Smooth muscle cell (in vitro differentiated cells): Measurements from ENCODE around the gene PRKG1. TPM values are rescaled to one million over a fixed set of nuclear protein-coding genes. Genes with fewer than 3 reads are reported as not detected.
"Not testable (repeated sequence)": the region's sequence is repeated elsewhere in the genome, so short reads cannot be mapped to it uniquely, and the experiment has no call there.

ENCODE experiments used
- DNase-seq: peaks from one replicate; lab custom pipeline; 2025; ENCODE audit not compliant: unreplicated experiment; lab: John Stamatoyannopoulos, UW
- H2AFZ ChIP-seq: fragments of 200-600 bp; sonication (generic); 2 replicates; pipeline ENCODE4 v1.6.0; 2016; ENCODE audit warnings: antibody characterized with exemption, low read depth, mild to moderate bottlenecking
- H3F3A ChIP-seq: fragments of 200-600 bp; sonication (generic); 2 replicates; pipeline ENCODE4 v1.6.0; 2017; ENCODE audit warnings: antibody characterized with exemption, low read depth
- H3K27ac ChIP-seq: fragments of 200-600 bp; sonication (generic); 2 replicates; pipeline ENCODE4 v1.5.1; 2016; ENCODE audit warnings: low read depth, mild to moderate bottlenecking
- H3K27me3 ChIP-seq: fragments of 200-600 bp; sonication (generic); 2 replicates; pipeline ENCODE4 v1.6.1; 2016; ENCODE audit warnings: low read depth, mild to moderate bottlenecking
- H3K36me3 ChIP-seq: fragments of 200-600 bp; sonication (generic); 2 replicates; pipeline ENCODE4 v1.5.1; 2016; ENCODE audit warnings: low read depth
- H3K4me1 ChIP-seq: fragments of 200-600 bp; sonication (generic); 2 replicates; pipeline ENCODE4 v1.5.1; 2016; ENCODE audit warnings: low read depth
- H3K4me2 ChIP-seq: fragments of 200-600 bp; sonication (generic); 2 replicates; pipeline ENCODE4 v1.6.0; 2016; ENCODE audit warnings: mild to moderate bottlenecking
- H3K4me3 ChIP-seq: fragments of 200-600 bp; sonication (generic); 2 replicates; pipeline ENCODE4 v1.5.1; 2016; ENCODE audit warnings: mild to moderate bottlenecking
- H3K79me2 ChIP-seq: fragments of 200-600 bp; sonication (generic); 2 replicates; pipeline ENCODE4 v1.6.0; 2016; ENCODE audit warnings: low read depth, mild to moderate bottlenecking
- H3K9ac ChIP-seq: fragments of 200-600 bp; sonication (generic); 2 replicates; pipeline ENCODE4 v1.6.0; 2016; ENCODE audit warnings: low read depth
- H3K9me3 ChIP-seq: fragments of 200-600 bp; sonication (generic); replicated peaks from 2 replicates; pipeline ENCODE4 v1.5.1; 2016; ENCODE audit warnings: low read depth
- H4K20me1 ChIP-seq: fragments of 200-600 bp; sonication (generic); 2 replicates; pipeline ENCODE4 v1.6.0; 2016; ENCODE audit warnings: low read depth
- CTCF ChIP-seq: fragments of 200-600 bp; sonication (generic); IDR thresholded peaks from 2 replicates; pipeline ENCODE4 v1.5.1; 2017; ENCODE audit warnings: borderline replicate concordance, mild to moderate bottlenecking, antibody characterized with exemption; ENCODE audit not compliant: insufficient read depth, poor library complexity, severe bottlenecking
- WGBS: methylation state at CpG from one replicate; pipeline ENCODE4 v1.1.7; 2016; ENCODE audit warnings: low lambda C conversion rate; 5-methylcytosine and 5-hydroxymethylcytosine counted together
- polyA plus RNA-seq: library from polyadenylated mRNA; unstranded; fragments of >200 nt; fragmentation: Nextera tagmentation; extraction: Ambion mirVana; gene quantifications from 2 replicates; pipeline ENCODE4 v1.2.1, GENCODE V29; 2016
- total RNA-seq: library from RNA; depleted of rRNA; stranded (reverse); fragments of >200 nt; gene quantifications from 2 replicates; pipeline ENCODE4 v1.2.3, GENCODE V29; 2014

The PRKG1 gene
- total and polyA plus RNA-seq, 2 experiments from 2014 or later = 7.2 to 13.4 TPM

- H3K36me3 ChIP-seq = no peaks in the 10 kb centered on the region
- no peak overlapping the region for H3K4me2 ChIP-seq
- DNase-seq = no peak
- H3K27ac ChIP-seq = no peak overlapping the region
- no peaks in the 10 kb centered on the region for H3K9me3 ChIP-seq
- no peak overlapping the region for H3K9ac ChIP-seq
- no peak overlapping the region for H3K4me3 ChIP-seq
- H3K27me3 ChIP-seq = no peaks in the 10 kb centered on the region
- H3K4me1 ChIP-seq = no peaks in the 10 kb centered on the region
- no peaks in the 10 kb centered on the region for H4K20me1 ChIP-seq
- no peaks in the 10 kb centered on the region for H3F3A ChIP-seq
- TF ChIP-seq CTCF = no peak
- no peaks in the 10 kb centered on the region for H3K79me2 ChIP-seq
- no peak overlapping the region for H2AFZ ChIP-seq
These were observed 957.5 kb downstream of the PRKG1 start for GRCh38 chr10:52031771-52032170.

GRCh38 chr10:52032681-52033629 lies 958.7 kb downstream of the PRKG1 start:
- Histone ChIP-seq H3K4me1 (no peaks in the 10 kb centered on the region), H3K27ac (no peak overlapping the region), H3K27me3 (no peaks in the 10 kb centered on the region), H3K4me3 (no peak overlapping the region), H3F3A (no peaks in the 10 kb centered on the region), H4K20me1 (no peaks in the 10 kb centered on the region), H3K9me3 (no peaks in the 10 kb centered on the region), H3K79me2 (no peaks in the 10 kb centered on the region), H3K9ac (no peak overlapping the region), H2AFZ (no peak overlapping the region), H3K36me3 (no peaks in the 10 kb centered on the region), H3K4me2 (no peak overlapping the region)
- no peak for DNase-seq
- 59% methylated on average over 6 of the region's 6 CpGs for WGBS
- TF ChIP-seq CTCF = no peak

GRCh38 chr10:52039002-52039793 lies 964.9 kb downstream of the PRKG1 start:
- not testable (repeated sequence) for H3K4me3 ChIP-seq

GRCh38 chr10:52040486-52040885 lies 966.2 kb downstream of the PRKG1 start:
- Histone ChIP-seq H3K4me2 (no peak overlapping the region), H3K4me3 (no peak overlapping the region), H3K27ac (no peak overlapping the region), H3K36me3 (no peaks in the 10 kb centered on the region), H4K20me1 (no peaks in the 10 kb centered on the region), H3K4me1 (peaks cover 16% of the 10 kb centered on the region), H2AFZ (no peak overlapping the region), H3K27me3 (no peaks in the 10 kb centered on the region), H3F3A (no peaks in the 10 kb centered on the region), H3K79me2 (no peaks in the 10 kb centered on the region), H3K9ac (no peak overlapping the region), H3K9me3 (no peaks in the 10 kb centered on the region)
- no peak for TF ChIP-seq CTCF
- DNase-seq = no peak
- WGBS = 58% methylated on average over 2 of the region's 2 CpGs

More at GRCh38 chr10:52039002-52039793, 964.9 kb downstream of the PRKG1 start:
- H3K4me2 ChIP-seq, H3K79me2 ChIP-seq, H3F3A ChIP-seq, H3K9ac ChIP-seq, H3K36me3 ChIP-seq, H4K20me1 ChIP-seq, DNase-seq, H3K9me3 ChIP-seq, H3K27me3 ChIP-seq, H3K27ac ChIP-seq, H2AFZ ChIP-seq: not testable (repeated sequence)
- peaks cover 11% of the 10 kb centered on the region for H3K4me1 ChIP-seq
- WGBS = 72% methylated on average over 14 of the region's 15 CpGs
